Subcutaneous adipose tissue (tissue), 4 donors: Measurements from ENCODE around the gene LOXL4. TPM values are rescaled to one million over a fixed set of nuclear protein-coding genes. Genes with fewer than 3 reads are reported as not detected.

Experiments used
- total RNA-seq, 4 donors: library from RNA; depleted of rRNA; stranded (reverse); fragments of >200 nt; gene quantifications; one replicate each; pipeline ENCODE4 v1.1.0, GENCODE V29; 2016
- TF ChIP-seq, protein P1 (sequence below): fragments of 450-650 bp; IDR thresholded peaks from one replicate; pipeline ENCODE4 v1.5.1; 2016; ENCODE audit warnings: low read depth, mild to moderate bottlenecking, control low read depth, antibody characterized with exemption, moderate library complexity

Gene LOXL4
- total RNA-seq, 4 donors from 2014 or later, result 7.5 to 27.4 (median 12.8) TPM

DNA sequence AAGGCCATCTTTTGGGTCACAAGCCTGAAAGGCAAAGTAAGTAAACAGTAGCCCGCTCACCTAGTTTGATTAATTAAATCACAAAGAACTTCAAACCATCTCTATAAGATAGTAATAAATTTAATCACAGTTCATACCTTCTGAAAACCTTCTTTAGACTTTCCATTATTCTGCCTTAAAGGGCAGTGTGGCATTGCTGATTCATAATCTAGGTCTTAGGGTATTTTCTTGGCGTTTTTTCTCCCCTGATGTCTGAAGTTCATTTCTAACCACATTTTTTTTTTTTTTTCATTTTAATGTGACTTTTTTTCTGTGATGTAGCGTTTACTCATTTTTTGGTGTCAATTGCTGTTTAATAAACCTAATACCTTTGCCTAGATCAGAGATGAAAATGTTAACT is 27.5 kb downstream of the LOXL4 start:
- TF ChIP-seq, protein P1, sequence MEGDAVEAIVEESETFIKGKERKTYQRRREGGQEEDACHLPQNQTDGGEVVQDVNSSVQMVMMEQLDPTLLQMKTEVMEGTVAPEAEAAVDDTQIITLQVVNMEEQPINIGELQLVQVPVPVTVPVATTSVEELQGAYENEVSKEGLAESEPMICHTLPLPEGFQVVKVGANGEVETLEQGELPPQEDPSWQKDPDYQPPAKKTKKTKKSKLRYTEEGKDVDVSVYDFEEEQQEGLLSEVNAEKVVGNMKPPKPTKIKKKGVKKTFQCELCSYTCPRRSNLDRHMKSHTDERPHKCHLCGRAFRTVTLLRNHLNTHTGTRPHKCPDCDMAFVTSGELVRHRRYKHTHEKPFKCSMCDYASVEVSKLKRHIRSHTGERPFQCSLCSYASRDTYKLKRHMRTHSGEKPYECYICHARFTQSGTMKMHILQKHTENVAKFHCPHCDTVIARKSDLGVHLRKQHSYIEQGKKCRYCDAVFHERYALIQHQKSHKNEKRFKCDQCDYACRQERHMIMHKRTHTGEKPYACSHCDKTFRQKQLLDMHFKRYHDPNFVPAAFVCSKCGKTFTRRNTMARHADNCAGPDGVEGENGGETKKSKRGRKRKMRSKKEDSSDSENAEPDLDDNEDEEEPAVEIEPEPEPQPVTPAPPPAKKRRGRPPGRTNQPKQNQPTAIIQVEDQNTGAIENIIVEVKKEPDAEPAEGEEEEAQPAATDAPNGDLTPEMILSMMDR, result no peak

DNA sequence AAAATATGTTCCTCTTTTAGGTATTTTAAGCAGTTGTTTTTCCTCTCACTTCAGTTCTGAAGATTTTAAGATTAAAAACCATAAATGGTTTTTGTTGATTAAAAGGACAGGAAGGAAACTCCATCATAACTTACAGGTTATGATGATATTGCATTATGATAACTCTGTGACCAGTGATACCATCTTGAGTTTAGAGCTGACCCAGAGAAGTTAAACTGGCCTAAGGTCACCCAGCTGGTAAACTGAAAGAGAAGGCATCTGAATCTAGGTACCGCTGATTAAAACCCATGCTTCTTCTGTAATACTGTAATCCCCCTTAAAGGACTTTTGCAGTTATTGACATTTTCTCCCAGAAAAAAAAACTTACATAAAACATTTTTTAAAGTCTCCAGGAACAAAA is 29.6 kb downstream of the LOXL4 start:
- TF ChIP-seq, protein P1, result no peak

DNA sequence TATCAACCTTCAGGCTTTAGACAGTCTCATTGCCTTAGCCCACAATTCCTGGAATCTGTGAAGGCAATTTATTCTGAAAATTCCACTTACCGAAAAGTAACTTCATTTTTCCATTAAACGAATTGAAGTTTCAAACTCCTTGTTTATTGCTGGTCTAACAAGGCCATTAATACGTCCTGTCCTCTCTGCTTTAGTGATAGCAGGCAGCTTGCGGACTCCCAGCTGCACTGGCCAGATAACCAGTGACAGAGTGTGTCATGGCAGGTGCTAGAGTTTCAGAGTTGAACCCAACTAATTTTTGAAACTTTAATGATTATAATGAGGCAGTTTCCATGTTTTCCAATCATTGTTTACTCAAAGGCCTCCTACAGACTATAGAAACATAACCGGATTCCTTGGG is 31.1 kb downstream of the LOXL4 start:
- TF ChIP-seq, protein P1, result no peak

DNA sequence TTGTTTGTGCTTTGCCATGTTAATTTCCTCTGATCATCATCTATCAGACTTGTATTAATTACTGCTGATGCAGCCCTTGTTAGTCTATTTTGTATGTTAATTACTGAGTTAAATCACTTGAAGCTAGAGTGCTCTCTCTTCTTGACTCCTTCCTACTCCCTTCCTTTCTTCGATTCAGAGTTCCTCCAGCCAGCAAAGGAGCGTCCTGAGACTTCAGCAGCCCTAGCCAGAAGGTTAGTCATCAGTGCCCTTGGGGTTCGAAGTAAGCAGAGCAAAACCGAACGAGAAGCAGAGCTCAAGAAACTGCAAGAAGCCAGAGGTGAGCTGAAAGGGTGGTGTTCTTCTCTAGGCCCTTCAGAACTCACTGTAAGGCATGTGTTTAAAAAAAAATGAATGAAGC is 32.1 kb downstream of the LOXL4 start:
- TF ChIP-seq, protein P1, result no peak

DNA sequence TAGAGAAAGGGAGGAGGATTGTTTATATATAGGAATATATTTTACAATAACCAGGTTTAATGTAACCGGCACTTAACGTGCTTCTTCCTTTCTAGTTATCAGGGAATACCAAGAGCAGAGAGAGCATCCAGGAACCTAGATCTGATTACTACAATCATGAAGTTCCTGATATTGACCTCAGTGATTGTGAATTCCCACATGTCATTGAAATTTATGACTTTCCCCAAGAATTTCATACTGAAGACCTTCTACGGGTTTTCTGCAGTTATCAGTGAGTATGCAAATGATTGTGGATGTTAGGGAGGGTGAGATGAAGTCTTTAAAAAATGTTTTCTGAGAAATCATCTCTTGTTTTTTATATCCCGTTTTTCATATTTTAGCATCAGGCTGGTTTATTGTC is 36.6 kb downstream of the LOXL4 start:
- TF ChIP-seq, protein P1, result no peak

DNA sequence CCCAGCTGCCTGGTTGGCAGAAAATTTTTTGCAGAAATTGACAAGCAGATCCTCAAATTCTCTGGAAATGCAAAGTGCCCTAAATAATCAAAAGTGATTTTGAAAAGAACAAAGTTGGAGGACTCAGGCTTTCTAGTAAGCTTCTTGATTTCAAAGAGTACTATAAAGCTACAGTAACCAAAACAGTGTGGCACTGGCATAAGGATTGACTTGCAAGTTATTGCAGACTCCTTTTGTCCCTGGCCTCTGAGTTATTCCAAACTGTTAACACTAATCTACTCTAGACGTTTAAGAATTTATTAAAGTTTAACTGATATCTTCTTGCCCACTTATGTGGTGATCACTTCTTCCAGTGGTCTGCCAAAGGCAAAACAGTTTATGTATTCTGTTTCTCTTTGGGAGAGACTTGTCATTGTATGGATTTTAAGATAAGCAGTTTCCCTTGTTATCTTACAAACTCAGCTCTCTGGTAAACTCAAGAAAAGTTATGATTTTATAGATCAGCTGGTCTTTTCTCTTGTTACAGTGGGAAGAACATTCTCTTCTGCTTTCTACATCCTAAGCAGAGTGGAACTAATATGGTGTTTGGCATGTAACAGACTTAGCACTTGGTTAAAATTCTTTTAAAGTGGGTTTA is 41.4 kb downstream of the LOXL4 start:
- TF ChIP-seq, protein P1, result no peak

DNA sequence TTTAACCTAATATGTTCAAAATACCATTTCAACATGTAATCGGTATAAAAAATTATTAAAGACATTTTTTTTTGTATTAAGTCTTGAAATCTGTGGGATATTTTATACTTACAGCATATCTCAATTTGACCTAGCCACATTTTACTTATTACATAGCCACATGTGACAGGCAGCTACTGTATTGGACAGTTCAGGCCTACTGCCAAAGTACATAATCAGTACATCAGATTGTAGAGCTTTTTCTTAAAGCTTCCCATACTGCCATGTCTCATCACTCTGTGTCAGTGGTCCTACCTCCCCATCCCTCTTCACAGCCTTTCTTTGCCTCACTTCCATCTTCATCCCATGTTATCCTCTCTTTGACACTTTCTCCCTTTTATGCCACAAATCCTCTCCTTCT is 43.0 kb downstream of the LOXL4 start:
- TF ChIP-seq, protein P1, result no peak
